GM18526 (cell line): ENCODE measurements around the gene ZNF652.

Experiments used
- POLR2A ChIP-seq: IDR thresholded peaks from 3 replicates; pipeline ENCODE4 v1.6.1; 2011; ENCODE audit not compliant: insufficient read length; ENCODE audit errors: extremely low read depth

Gene ZNF652

GRCh38 chr17:49298371-49298976 lies 63.6 kb downstream of the ZNF652 start:
- TF ChIP-seq POLR2A = no peak

- no peak for TF ChIP-seq POLR2A
These were observed 64.9 kb downstream of the ZNF652 start for GRCh38 chr17:49297141-49297540.

GRCh38 chr17:49294122-49294521 lies 67.9 kb downstream of the ZNF652 start:
- no peak for TF ChIP-seq POLR2A

- TF ChIP-seq POLR2A = no peak
These were observed 69.1 kb downstream of the ZNF652 start for GRCh38 chr17:49292901-49293300.

- no peak for TF ChIP-seq POLR2A
These were observed 70.1 kb downstream of the ZNF652 start for GRCh38 chr17:49291929-49292328.

- TF ChIP-seq POLR2A = no peak
These were observed 71.2 kb downstream of the ZNF652 start for GRCh38 chr17:49290690-49291359.

GRCh38 chr17:49288388-49288787 lies 73.7 kb downstream of the ZNF652 start:
- no peak for TF ChIP-seq POLR2A

GRCh38 chr17:49287481-49287880 lies 74.6 kb downstream of the ZNF652 start:
- no peak for TF ChIP-seq POLR2A

GRCh38 chr17:49285716-49286115 lies 76.3 kb downstream of the ZNF652 start:
- no peak for TF ChIP-seq POLR2A

GRCh38 chr17:49280918-49281317 lies 81.1 kb downstream of the ZNF652 start:
- TF ChIP-seq POLR2A = no peak

- TF ChIP-seq POLR2A = no peak
These were observed 82.0 kb downstream of the ZNF652 start for GRCh38 chr17:49280061-49280460.

- TF ChIP-seq POLR2A = no peak
These were observed 84.0 kb downstream of the ZNF652 start for GRCh38 chr17:49278076-49278475.

GRCh38 chr17:49277638-49278037 lies 84.4 kb downstream of the ZNF652 start:
- no peak for TF ChIP-seq POLR2A

GRCh38 chr17:49269356-49269755 lies 92.7 kb downstream of the ZNF652 start:
- TF ChIP-seq POLR2A = no peak

- TF ChIP-seq POLR2A = no peak
These were observed 94.1 kb downstream of the ZNF652 start for GRCh38 chr17:49267912-49268311.

GRCh38 chr17:49266233-49266632 lies 95.8 kb downstream of the ZNF652 start:
- no peak for TF ChIP-seq POLR2A

GRCh38 chr17:49260817-49261291 lies 101.2 kb downstream of the ZNF652 start:
- TF ChIP-seq POLR2A = no peak

GRCh38 chr17:49260011-49260816 lies 101.8 kb downstream of the ZNF652 start:
- TF ChIP-seq POLR2A = no peak
